NCI-H2107 treated with DMSO at 0.1 percent for 48 hours (cell line): Measurements from ENCODE around the gene TAS2R42.

ENCODE experiments used
- DNase-seq: peaks from one replicate; lab custom pipeline; 2025; ENCODE audit not compliant: unreplicated experiment; lab: John Stamatoyannopoulos, UW

Gene TAS2R42

GRCh38 chr12:11186837-11187236 is at the start of gene TAS2R42:
Gene TAS2R42, minus strand, starts transcription at chr12:11186937. Its CDS starts 0 bp downstream, at chr12:11186937.
- DNase-seq = no peak

- DNase-seq = no peak
These were observed 46.8 kb upstream of the TAS2R42 start for GRCh38 chr12:11233532-11233931.

- no peak for DNase-seq
These were observed 41.7 kb upstream of the TAS2R42 start for GRCh38 chr12:11228296-11228879.

GRCh38 chr12:11227373-11227772 is 40.6 kb upstream of the TAS2R42 start:
- DNase-seq = no peak

GRCh38 chr12:11209113-11209512 is 22.4 kb upstream of the TAS2R42 start:
- DNase-seq = no peak

- DNase-seq = no peak
These were observed 17.4 kb upstream of the TAS2R42 start for GRCh38 chr12:11204173-11204572.

GRCh38 chr12:11202811-11203210 is 16.1 kb upstream of the TAS2R42 start:
- no peak for DNase-seq

- no peak for DNase-seq
These were observed 3.7 kb downstream of the TAS2R42 start for GRCh38 chr12:11183011-11183410.

GRCh38 chr12:11182529-11182928 is 4.2 kb downstream of the TAS2R42 start:
- DNase-seq = no peak

- DNase-seq = no peak
These were observed 8.5 kb downstream of the TAS2R42 start for GRCh38 chr12:11178250-11178649.

- DNase-seq = no peak
These were observed 12.7 kb downstream of the TAS2R42 start for GRCh38 chr12:11174022-11174421.

GRCh38 chr12:11171969-11172675 is 14.6 kb downstream of the TAS2R42 start:
- peak; percentile 61 for DNase-seq

GRCh38 chr12:11171145-11171968 is 15.4 kb downstream of the TAS2R42 start, which contains the start of gene SMIM10L1:
Gene SMIM10L1, plus strand, starts transcription at chr12:11171194. Its CDS starts 163 bp downstream, at chr12:11171357.
- DNase-seq = peak; percentile 76

GRCh38 chr12:11170810-11171144 is 16.0 kb downstream of the TAS2R42 start:
- DNase-seq = no peak

GRCh38 chr12:11166300-11166699 is 20.4 kb downstream of the TAS2R42 start:
- no peak for DNase-seq

- DNase-seq = no peak
These were observed 22.4 kb downstream of the TAS2R42 start for GRCh38 chr12:11164384-11164783.

- no peak for DNase-seq
These were observed 24.2 kb downstream of the TAS2R42 start for GRCh38 chr12:11162502-11162901.

GRCh38 chr12:11158885-11159444 is 27.8 kb downstream of the TAS2R42 start:
- no peak for DNase-seq

- no peak for DNase-seq
These were observed 32.3 kb downstream of the TAS2R42 start for GRCh38 chr12:11154400-11154925.

- DNase-seq = no peak
These were observed 34.0 kb downstream of the TAS2R42 start for GRCh38 chr12:11152725-11153124.

GRCh38 chr12:11150832-11151231 is 35.9 kb downstream of the TAS2R42 start:
- DNase-seq = no peak
